ENCODE data around the gene VAV1.

DNA sequence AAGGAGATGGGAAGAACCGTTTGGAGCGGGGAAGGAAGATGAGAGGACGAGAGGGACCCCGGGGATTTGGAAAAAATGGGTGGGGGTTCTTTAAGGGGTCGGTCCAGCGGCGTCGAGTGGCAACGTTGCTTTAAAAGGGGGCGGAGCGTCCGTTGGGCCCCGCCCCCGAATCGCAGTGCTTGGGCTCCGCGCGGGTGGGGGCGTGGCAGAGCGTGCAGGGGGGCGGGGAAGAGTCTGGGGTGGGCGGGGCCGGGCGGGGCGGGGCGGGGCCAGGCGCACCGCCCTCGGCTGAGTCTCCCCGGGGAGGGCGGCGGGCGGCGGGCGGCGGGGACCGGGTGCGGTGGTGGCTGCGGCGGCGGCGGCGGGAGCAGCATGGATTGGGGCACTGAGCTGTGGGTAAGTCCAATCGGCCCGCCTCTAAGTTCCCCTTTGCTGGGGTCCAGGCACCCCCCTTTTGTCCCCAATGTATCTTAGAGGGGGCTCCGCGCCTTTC, 33.1 kb upstream of the VAV1 start, which contains the start of gene TRIP10:
- TF ChIP-seq, protein P1, sequence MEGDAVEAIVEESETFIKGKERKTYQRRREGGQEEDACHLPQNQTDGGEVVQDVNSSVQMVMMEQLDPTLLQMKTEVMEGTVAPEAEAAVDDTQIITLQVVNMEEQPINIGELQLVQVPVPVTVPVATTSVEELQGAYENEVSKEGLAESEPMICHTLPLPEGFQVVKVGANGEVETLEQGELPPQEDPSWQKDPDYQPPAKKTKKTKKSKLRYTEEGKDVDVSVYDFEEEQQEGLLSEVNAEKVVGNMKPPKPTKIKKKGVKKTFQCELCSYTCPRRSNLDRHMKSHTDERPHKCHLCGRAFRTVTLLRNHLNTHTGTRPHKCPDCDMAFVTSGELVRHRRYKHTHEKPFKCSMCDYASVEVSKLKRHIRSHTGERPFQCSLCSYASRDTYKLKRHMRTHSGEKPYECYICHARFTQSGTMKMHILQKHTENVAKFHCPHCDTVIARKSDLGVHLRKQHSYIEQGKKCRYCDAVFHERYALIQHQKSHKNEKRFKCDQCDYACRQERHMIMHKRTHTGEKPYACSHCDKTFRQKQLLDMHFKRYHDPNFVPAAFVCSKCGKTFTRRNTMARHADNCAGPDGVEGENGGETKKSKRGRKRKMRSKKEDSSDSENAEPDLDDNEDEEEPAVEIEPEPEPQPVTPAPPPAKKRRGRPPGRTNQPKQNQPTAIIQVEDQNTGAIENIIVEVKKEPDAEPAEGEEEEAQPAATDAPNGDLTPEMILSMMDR (IDR thresholded peaks at IDR 0.05), result no peak
- TF ChIP-seq, protein P2, sequence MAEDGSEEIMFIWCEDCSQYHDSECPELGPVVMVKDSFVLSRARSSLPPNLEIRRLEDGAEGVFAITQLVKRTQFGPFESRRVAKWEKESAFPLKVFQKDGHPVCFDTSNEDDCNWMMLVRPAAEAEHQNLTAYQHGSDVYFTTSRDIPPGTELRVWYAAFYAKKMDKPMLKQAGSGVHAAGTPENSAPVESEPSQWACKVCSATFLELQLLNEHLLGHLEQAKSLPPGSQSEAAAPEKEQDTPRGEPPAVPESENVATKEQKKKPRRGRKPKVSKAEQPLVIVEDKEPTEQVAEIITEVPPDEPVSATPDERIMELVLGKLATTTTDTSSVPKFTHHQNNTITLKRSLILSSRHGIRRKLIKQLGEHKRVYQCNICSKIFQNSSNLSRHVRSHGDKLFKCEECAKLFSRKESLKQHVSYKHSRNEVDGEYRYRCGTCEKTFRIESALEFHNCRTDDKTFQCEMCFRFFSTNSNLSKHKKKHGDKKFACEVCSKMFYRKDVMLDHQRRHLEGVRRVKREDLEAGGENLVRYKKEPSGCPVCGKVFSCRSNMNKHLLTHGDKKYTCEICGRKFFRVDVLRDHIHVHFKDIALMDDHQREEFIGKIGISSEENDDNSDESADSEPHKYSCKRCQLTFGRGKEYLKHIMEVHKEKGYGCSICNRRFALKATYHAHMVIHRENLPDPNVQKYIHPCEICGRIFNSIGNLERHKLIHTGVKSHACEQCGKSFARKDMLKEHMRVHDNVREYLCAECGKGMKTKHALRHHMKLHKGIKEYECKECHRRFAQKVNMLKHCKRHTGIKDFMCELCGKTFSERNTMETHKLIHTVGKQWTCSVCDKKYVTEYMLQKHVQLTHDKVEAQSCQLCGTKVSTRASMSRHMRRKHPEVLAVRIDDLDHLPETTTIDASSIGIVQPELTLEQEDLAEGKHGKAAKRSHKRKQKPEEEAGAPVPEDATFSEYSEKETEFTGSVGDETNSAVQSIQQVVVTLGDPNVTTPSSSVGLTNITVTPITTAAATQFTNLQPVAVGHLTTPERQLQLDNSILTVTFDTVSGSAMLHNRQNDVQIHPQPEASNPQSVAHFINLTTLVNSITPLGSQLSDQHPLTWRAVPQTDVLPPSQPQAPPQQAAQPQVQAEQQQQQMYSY (CRISPR knock-in tag; IDR thresholded peaks at IDR 0.05), result no peak
- TF ChIP-seq KAT7 (CRISPR knock-in tag; IDR thresholded peaks at IDR 0.05; ENCODE audit: borderline replicate concordance) (no peak), SP1 (CRISPR knock-in tag; conservative IDR thresholded peaks at IDR 0.05) (no peak; the same call in 1 of the 2 replicates), ZNF138 (CRISPR knock-in tag; conservative IDR thresholded peaks at IDR 0.05) (no peak), NFE2L1 (CRISPR knock-in tag; IDR thresholded peaks at IDR 0.05) (no peak), NR3C1 (CRISPR knock-in tag; conservative IDR thresholded peaks at IDR 0.05; ENCODE audit: low read depth) (no peak), ZNF263 (CRISPR knock-in tag; IDR thresholded peaks at IDR 0.05; ENCODE audit: low read depth) (no peak), SMAD3 (CRISPR knock-in tag; IDR thresholded peaks at IDR 0.05; ENCODE audit: borderline replicate concordance) (no peak)
- TF ChIP-seq, protein P3, sequence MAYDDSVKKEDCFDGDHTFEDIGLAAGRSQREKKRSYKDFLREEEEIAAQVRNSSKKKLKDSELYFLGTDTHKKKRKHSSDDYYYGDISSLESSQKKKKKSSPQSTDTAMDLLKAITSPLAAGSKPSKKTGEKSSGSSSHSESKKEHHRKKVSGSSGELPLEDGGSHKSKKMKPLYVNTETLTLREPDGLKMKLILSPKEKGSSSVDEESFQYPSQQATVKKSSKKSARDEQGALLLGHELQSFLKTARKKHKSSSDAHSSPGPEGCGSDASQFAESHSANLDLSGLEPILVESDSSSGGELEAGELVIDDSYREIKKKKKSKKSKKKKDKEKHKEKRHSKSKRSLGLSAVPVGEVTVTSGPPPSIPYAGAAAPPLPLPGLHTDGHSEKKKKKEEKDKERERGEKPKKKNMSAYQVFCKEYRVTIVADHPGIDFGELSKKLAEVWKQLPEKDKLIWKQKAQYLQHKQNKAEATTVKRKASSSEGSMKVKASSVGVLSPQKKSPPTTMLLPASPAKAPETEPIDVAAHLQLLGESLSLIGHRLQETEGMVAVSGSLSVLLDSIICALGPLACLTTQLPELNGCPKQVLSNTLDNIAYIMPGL (CRISPR knock-in tag; IDR thresholded peaks at IDR 0.05), result no peak
- TF ChIP-seq, protein P4, sequence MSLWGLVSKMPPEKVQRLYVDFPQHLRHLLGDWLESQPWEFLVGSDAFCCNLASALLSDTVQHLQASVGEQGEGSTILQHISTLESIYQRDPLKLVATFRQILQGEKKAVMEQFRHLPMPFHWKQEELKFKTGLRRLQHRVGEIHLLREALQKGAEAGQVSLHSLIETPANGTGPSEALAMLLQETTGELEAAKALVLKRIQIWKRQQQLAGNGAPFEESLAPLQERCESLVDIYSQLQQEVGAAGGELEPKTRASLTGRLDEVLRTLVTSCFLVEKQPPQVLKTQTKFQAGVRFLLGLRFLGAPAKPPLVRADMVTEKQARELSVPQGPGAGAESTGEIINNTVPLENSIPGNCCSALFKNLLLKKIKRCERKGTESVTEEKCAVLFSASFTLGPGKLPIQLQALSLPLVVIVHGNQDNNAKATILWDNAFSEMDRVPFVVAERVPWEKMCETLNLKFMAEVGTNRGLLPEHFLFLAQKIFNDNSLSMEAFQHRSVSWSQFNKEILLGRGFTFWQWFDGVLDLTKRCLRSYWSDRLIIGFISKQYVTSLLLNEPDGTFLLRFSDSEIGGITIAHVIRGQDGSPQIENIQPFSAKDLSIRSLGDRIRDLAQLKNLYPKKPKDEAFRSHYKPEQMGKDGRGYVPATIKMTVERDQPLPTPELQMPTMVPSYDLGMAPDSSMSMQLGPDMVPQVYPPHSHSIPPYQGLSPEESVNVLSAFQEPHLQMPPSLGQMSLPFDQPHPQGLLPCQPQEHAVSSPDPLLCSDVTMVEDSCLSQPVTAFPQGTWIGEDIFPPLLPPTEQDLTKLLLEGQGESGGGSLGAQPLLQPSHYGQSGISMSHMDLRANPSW (CRISPR knock-in tag; conservative IDR thresholded peaks at IDR 0.05; ENCODE audit: low read depth), result no peak
- TF ChIP-seq, protein P5, sequence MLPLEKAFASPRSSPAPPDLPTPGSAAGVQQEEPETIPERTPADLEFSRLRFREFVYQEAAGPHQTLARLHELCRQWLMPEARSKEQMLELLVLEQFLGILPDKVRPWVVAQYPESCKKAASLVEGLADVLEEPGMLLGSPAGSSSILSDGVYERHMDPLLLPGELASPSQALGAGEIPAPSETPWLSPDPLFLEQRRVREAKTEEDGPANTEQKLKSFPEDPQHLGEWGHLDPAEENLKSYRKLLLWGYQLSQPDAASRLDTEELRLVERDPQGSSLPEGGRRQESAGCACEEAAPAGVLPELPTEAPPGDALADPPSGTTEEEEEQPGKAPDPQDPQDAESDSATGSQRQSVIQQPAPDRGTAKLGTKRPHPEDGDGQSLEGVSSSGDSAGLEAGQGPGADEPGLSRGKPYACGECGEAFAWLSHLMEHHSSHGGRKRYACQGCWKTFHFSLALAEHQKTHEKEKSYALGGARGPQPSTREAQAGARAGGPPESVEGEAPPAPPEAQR (CRISPR knock-in tag; IDR thresholded peaks at IDR 0.05), result no peak
- TF ChIP-seq, protein P6, sequence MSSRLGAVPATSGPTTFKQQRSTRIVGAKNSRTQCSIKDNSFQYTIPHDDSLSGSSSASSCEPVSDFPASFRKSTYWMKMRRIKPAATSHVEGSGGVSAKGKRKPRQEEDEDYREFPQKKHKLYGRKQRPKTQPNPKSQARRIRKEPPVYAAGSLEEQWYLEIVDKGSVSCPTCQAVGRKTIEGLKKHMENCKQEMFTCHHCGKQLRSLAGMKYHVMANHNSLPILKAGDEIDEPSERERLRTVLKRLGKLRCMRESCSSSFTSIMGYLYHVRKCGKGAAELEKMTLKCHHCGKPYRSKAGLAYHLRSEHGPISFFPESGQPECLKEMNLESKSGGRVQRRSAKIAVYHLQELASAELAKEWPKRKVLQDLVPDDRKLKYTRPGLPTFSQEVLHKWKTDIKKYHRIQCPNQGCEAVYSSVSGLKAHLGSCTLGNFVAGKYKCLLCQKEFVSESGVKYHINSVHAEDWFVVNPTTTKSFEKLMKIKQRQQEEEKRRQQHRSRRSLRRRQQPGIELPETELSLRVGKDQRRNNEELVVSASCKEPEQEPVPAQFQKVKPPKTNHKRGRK (CRISPR knock-in tag; IDR thresholded peaks at IDR 0.05; ENCODE audit: borderline replicate concordance), result no peak
- TF ChIP-seq, protein P7, sequence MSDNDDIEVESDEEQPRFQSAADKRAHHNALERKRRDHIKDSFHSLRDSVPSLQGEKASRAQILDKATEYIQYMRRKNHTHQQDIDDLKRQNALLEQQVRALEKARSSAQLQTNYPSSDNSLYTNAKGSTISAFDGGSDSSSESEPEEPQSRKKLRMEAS (CRISPR knock-in tag; IDR thresholded peaks at IDR 0.05), result no peak
